Keratinocyte (primary cell): ENCODE measurements around the gene AKR1D1. TPM values are rescaled to one million over a fixed set of nuclear protein-coding genes. Genes with fewer than 3 reads are reported as not detected.

Experiments
- DNase-seq: peaks from one replicate; pipeline ENCODE4 v3.0.0-alpha.2; 2011; ENCODE audit warnings: low read depth, missing footprints, low spot score
- FAIRE-seq: peaks from 2 replicates; lab custom pipeline; 2011; peaks lifted over from hg19 to GRCh38; lab: Jason Lieb, UNC
- H2AFZ ChIP-seq: 2 replicates; pipeline ENCODE4 v1.6.0; 2012; ENCODE audit warnings: low read length, control low read depth, inconsistent platforms; ENCODE audit not compliant: control insufficient read depth
- H3K27ac ChIP-seq: 2 replicates; pipeline ENCODE4 v1.5.1; 2011; ENCODE audit warnings: low read length; ENCODE audit not compliant: control insufficient read depth, insufficient read depth
- H3K27me3 ChIP-seq: 3 replicates; pipeline ENCODE4 v1.6.0; 2011; ENCODE audit warnings: low read length; ENCODE audit not compliant: control insufficient read depth, insufficient read depth; ENCODE audit errors: extremely low read depth
- H3K36me3 ChIP-seq, 2 experiments: 2 replicates in 1 of 2; 3 replicates in 1 of 2; pipeline ENCODE4 v1.5.1; 2011; ENCODE audit warnings: low read length in 2 of 2, mild to moderate bottlenecking in 1 of 2; ENCODE audit not compliant: control insufficient read depth in 2 of 2, insufficient read depth in 2 of 2; ENCODE audit errors: extremely low read depth in 1 of 2
- H3K4me1 ChIP-seq: 3 replicates; pipeline ENCODE4 v1.5.1; 2011; ENCODE audit warnings: low read length; ENCODE audit not compliant: control insufficient read depth, insufficient read depth; ENCODE audit errors: extremely low read depth
- H3K4me2 ChIP-seq: 3 replicates; pipeline ENCODE4 v1.6.0; 2011; ENCODE audit warnings: low read depth, low read length; ENCODE audit not compliant: control insufficient read depth, insufficient read depth; ENCODE audit errors: extremely low read depth
- H3K4me3 ChIP-seq, 3 experiments: fragments of 200-600 bp in 1 of 3; sonication (generic) in 1 of 3; 2 replicates in 2 of 3; 3 replicates in 1 of 3; pipeline ENCODE4 v1.5.1; 2011 to 2016; ENCODE audit warnings: low read length in 3 of 3, mild to moderate bottlenecking in 3 of 3, control low read depth in 2 of 3, inconsistent platforms in 1 of 3, low read depth in 1 of 3, mixed read lengths in 1 of 3, mixed run types in 1 of 3, moderate library complexity in 1 of 3; ENCODE audit not compliant: control insufficient read depth in 2 of 3, insufficient read depth in 2 of 3; ENCODE audit errors: extremely low read depth in 1 of 3
- H3K79me2 ChIP-seq: 2 replicates; pipeline ENCODE4 v1.6.0; 2012; ENCODE audit warnings: low read length; ENCODE audit not compliant: control insufficient read depth, insufficient read depth
- H3K9ac ChIP-seq: 3 replicates; pipeline ENCODE4 v1.6.0; 2011; ENCODE audit warnings: low read length; ENCODE audit not compliant: control insufficient read depth, insufficient read depth; ENCODE audit errors: extremely low read depth
- H3K9me1 ChIP-seq: 3 replicates; pipeline ENCODE4 v1.6.0; 2011; ENCODE audit warnings: low read length; ENCODE audit not compliant: control insufficient read depth, insufficient read depth; ENCODE audit errors: extremely low read depth
- H3K9me3 ChIP-seq: 2 replicates; pipeline ENCODE4 v1.5.1; 2012; ENCODE audit warnings: low read depth, low read length; ENCODE audit not compliant: control insufficient read depth
- H4K20me1 ChIP-seq: 3 replicates; pipeline ENCODE4 v1.6.0; 2011; ENCODE audit warnings: low read length; ENCODE audit not compliant: control insufficient read depth, insufficient read depth; ENCODE audit errors: extremely low read depth
- CTCF ChIP-seq, 3 experiments: IDR thresholded peaks in 1 of 3; conservative IDR thresholded peaks in 1 of 3; optimal IDR thresholded peaks in 1 of 3; 2 replicates in 2 of 3; 3 replicates in 1 of 3; pipeline versions ENCODE3 to v1.5.1; 2011; ENCODE audit warnings: low read length in 3 of 3, mild to moderate bottlenecking in 3 of 3, moderate library complexity in 2 of 3, control low read depth in 1 of 3, inconsistent platforms in 1 of 3; ENCODE audit not compliant: insufficient read depth in 2 of 3; ENCODE audit errors: extremely low read depth in 1 of 3
- EZH2 ChIP-seq: IDR thresholded peaks from one replicate; pipeline ENCODE4 v1.6.1; 2012; ENCODE audit warnings: inconsistent platforms, mild to moderate bottlenecking, low read length, moderate library complexity
- dilution Hi-C: fragments of 300-500 bp; cut with MboI; formaldehyde crosslinking; loops from one replicate; pipeline ENCODE4 v1.7.0; 2020; ENCODE audit warnings: low sequenced_read_pairs; ENCODE audit not compliant: extremely low pct_ligation_motif_present
- polyA plus RNA-seq, 5 experiments: library from polyadenylated mRNA; depleted of rRNA in 3 of 5; stranded (reverse) in 3 of 5; stranded (forward) in 1 of 5; unstranded in 1 of 5; fragments of >200 nt; gene quantifications; 1 replicate in 1 of 5; 2 replicates in 3 of 5; 3 replicates in 1 of 5; pipeline versions ENCODE4 v1.2.1 to v1.2.3, GENCODE V29; 2011 to 2012; ENCODE audit warnings: missing spikeins in 2 of 5, low read depth in 1 of 5, low replicate concordance in 1 of 5

Gene AKR1D1
- polyA plus RNA-seq, 1 donor (not counting 4 experiments of a cell fraction or from before 2014, with no cell fraction given), result not detected

- H3K9me1 ChIP-seq, result no peaks in the 10 kb centered on the region
- H3K9me3 ChIP-seq, result peaks cover 2% of the 10 kb centered on the region
- no peaks in the 10 kb centered on the region for H4K20me1 ChIP-seq
- no peak overlapping the region for H3K9ac ChIP-seq
- DNase-seq (no peak), FAIRE-seq (no peak)
- no peak overlapping the region for H2AFZ ChIP-seq
- dilution Hi-C loops, result no loop called here
- H3K4me3 ChIP-seq, result no peak overlapping the region
- TF ChIP-seq EZH2 (no peak), CTCF (optimal IDR thresholded peaks at IDR 0.05 in 1 of 3, IDR thresholded peaks at IDR 0.05 in 1 of 3, conservative IDR thresholded peaks at IDR 0.05 in 1 of 3; ENCODE audit: extremely low read depth in 1 of 3, insufficient read depth in 2 of 3, low read length in 3 of 3) (no peak)
- H3K4me2 ChIP-seq, result no peak overlapping the region
- H3K27me3 ChIP-seq, result no peaks in the 10 kb centered on the region
- H3K4me1 ChIP-seq, result no peaks in the 10 kb centered on the region
- H3K79me2 ChIP-seq, result no peaks in the 10 kb centered on the region
- H3K27ac ChIP-seq, result no peak overlapping the region
- no peaks in the 10 kb centered on the region for H3K36me3 ChIP-seq
These were observed 88.5 kb downstream of the AKR1D1 start for GRCh38 chr7:138164804-138165203.

- Histone ChIP-seq H3K4me1 (no peaks in the 10 kb centered on the region), H3K9me1 (no peaks in the 10 kb centered on the region), H3K9ac (no peak overlapping the region), H2AFZ (no peak overlapping the region), H4K20me1 (no peaks in the 10 kb centered on the region), H3K79me2 (no peaks in the 10 kb centered on the region), H3K9me3 (peaks cover 2% of the 10 kb centered on the region), H3K27ac (no peak overlapping the region), H3K27me3 (no peaks in the 10 kb centered on the region), H3K4me3 (no peak overlapping the region), H3K4me2 (no peak overlapping the region), H3K36me3 (no peaks in the 10 kb centered on the region)
- TF ChIP-seq EZH2, result no peak
- TF ChIP-seq CTCF (optimal IDR thresholded peaks at IDR 0.05 in 1 of 3, IDR thresholded peaks at IDR 0.05 in 1 of 3, conservative IDR thresholded peaks at IDR 0.05 in 1 of 3; ENCODE audit: extremely low read depth in 1 of 3, insufficient read depth in 2 of 3, low read length in 3 of 3), result no peak
- dilution Hi-C loops, result no loop called here
- DNase-seq (no peak), FAIRE-seq (no peak)
These were observed 90.4 kb downstream of the AKR1D1 start for GRCh38 chr7:138166681-138167080.
